Measurements from ENCODE around the gene GRHL1.

Gene GRHL1

DNA sequence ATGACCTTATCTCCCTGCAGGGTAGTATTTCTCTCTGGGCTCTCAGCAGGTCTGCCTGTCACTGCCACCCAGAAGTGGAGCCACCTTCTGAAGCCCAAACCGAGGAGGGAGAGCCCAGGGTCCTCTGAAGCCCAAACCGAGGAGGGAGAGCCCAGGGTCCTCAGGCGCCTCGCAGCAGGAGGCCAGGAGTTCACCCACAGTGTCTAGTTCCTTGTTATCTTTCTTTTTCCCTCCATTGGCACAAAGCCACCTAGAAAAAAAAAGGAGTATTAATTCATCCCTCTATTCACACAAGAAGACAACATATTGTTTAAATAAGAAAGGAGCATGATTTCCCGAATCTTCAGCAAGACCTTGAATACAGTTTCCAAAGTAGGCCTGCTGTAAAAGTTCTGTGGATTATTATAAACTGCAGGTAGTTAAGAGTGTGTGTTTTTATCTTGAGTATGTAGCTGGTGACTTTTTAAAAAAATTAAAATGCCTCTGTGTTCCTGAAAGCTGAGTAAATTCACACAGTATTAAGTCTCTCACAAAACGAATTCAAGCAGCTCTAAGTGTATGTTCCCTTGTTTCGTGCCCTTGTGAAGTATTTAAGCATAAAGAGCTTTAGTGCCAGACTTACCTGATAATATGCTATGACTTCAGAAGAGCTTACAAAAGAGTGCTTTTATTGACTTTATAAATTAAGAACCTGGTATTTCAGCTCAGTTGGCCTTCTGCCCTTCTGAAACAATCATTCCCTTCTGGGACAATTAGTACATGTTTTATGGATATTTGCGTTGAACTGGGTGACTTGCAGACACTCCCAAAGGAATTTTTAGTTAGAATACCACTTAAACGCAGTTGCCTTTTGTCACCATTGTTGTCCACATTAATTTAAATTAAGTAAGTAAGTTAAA is 11.7 kb upstream of the GRHL1 start:
- TF ChIP-seq, protein P1, sequence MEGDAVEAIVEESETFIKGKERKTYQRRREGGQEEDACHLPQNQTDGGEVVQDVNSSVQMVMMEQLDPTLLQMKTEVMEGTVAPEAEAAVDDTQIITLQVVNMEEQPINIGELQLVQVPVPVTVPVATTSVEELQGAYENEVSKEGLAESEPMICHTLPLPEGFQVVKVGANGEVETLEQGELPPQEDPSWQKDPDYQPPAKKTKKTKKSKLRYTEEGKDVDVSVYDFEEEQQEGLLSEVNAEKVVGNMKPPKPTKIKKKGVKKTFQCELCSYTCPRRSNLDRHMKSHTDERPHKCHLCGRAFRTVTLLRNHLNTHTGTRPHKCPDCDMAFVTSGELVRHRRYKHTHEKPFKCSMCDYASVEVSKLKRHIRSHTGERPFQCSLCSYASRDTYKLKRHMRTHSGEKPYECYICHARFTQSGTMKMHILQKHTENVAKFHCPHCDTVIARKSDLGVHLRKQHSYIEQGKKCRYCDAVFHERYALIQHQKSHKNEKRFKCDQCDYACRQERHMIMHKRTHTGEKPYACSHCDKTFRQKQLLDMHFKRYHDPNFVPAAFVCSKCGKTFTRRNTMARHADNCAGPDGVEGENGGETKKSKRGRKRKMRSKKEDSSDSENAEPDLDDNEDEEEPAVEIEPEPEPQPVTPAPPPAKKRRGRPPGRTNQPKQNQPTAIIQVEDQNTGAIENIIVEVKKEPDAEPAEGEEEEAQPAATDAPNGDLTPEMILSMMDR (IDR thresholded peaks at IDR 0.05; ENCODE audit: low read depth, low read length), result no peak
- no peak overlapping the region for H3K4me3 ChIP-seq (ENCODE audit: low read depth, low read length)

DNA sequence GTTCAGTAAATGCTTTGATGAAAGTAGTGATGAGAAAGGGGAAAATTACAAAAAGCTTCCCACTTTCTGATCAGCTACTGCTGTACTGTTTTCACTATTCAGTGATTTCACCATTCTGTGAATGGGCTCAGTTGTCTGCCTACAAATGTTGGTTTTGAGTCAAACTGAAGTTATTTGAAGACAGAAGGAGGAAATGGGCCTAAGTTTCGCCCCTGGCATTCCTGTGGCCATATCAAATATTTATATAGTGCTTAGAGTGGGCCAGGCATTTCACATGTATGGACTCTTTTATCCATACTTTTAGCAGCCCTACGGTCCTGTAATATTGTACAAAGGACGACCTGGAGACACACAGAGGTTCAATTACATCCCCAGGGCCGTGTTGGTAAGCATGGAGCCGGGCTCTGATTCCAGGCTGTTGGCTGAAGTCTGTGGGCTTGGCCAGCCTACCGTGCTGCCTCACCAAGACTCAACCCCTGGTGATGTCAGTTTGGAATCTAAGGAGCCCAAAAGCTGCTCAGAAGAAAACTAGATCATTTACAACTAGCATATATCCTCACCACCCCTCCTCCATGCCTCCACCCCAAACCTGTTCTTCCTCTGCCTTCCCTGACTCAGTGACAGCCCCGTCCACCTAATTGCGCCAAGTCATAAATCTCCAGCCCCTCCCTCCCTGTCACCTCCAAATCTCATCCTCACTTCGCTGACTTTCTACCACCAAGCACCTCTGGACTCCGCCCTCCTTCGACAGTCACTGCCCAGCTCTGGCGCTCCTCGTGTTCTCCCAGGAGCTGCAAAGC is 10.1 kb upstream of the GRHL1 start:
- TF ChIP-seq, protein P1 (IDR thresholded peaks at IDR 0.05; ENCODE audit: low read depth, low read length), result no peak
- H3K4me3 ChIP-seq (ENCODE audit: low read depth, low read length), result no peak overlapping the region

DNA sequence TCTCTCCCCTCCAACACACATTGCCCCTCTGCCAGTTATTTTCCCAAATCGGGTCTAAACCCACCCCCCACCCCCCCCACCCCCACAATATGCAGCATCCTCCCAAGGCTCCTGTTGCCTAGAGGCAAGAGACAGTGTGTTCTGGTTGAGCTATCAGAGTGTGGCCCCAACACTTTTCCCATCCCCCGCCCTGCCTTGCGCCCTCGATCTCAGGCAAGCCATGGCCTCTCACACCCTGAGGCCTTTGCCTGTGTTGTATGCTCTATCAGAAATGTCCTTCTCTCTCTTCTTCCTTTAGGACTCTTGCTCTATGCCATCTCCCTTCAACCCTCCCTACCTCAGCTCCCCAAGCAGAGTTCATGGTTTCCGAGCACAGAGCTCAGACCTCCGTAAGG is 9.5 kb upstream of the GRHL1 start:
- no peak overlapping the region for H3K4me3 ChIP-seq (ENCODE audit: low read depth, low read length)
- TF ChIP-seq, protein P1 (IDR thresholded peaks at IDR 0.05; ENCODE audit: low read depth, low read length), result no peak

DNA sequence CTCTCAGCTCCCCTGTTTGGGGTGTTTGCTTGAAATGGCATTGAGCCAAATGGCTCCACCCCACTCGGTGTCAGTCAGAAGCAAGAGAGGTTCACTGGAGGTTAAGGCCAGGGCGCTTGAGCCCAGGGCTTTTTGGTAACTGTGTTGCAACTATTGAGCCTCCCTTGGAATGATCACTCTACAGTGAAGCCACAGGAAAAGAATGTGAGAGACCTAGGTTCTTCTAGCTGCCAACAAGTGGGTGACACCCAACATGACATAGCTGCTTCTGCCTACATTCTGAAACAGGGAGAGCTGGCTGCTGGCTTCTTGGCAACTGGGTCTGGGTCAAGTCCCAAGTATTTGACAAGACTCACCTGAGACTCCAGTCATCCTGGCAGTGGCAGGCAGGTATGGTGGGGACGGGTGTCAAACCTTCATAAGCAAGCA is 7.1 kb upstream of the GRHL1 start:
- H3K4me3 ChIP-seq (ENCODE audit: low read depth, low read length), result no peak overlapping the region
- TF ChIP-seq, protein P1 (IDR thresholded peaks at IDR 0.05; ENCODE audit: low read depth, low read length), result no peak

DNA sequence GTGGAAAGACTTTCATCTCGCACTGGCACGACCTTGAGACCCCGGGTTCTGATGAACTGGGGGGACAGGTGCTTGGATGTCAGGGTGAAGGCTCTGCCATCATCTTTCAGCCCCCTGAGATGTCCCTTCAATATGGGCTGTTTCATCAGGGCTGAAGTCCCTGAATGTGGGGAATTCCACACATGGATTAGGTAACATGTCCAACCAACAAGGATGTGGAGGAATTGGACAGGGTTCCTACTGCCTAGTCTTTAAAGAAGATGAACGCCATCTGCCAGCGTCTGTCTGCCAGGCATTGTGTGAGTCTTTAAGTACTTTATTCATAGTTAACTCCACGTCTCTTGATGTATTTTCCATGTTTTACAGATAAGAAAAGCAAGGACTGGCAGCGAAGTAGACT is 5.9 kb upstream of the GRHL1 start:
- H3K4me3 ChIP-seq (ENCODE audit: low read depth, low read length), result no peak overlapping the region
- TF ChIP-seq, protein P1 (IDR thresholded peaks at IDR 0.05; ENCODE audit: low read depth, low read length), result no peak

DNA sequence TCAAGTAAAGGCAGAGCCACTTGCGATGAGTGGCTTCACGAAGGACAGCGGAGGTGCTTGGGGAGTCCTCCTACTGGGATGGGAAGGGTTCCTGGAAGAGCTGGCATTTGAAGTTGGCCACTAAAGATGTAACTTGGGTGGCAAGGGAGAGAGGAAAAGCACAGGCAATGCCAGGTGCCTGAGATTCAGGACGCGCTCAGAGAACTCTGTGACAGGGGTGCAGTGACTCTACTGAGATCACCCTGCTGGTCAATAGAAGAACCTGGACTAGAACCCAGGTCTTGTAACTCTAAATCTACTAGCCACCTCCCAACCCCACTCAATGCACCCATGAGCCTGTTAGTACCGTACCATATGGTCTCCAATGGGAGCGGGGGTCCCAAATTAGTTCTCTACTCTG is 5.4 kb upstream of the GRHL1 start:
- TF ChIP-seq, protein P1 (IDR thresholded peaks at IDR 0.05; ENCODE audit: low read depth, low read length), result no peak
- H3K4me3 ChIP-seq (ENCODE audit: low read depth, low read length), result no peak overlapping the region

DNA sequence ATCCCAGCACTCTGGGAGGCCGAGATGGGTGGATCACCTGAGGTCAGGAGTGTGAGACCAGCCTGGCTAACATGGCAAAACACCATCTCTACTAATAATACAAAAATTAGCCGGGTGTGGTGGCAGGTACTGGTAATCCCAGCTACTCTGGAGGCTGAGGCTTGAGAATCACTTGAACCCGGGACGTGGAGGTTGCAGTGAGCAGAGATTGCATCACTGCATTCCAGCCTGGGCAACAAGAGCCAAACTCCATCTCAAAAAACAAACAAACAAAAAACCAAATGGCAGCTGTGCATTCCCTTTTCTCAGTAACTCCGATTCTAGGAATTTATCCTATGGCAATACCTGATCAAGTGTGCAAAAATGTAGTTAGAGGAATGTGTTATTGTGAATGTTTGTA is 4.7 kb upstream of the GRHL1 start:
- TF ChIP-seq, protein P1 (IDR thresholded peaks at IDR 0.05; ENCODE audit: low read depth, low read length), result no peak

More for the DNA sequence above, 4.7 kb upstream of the GRHL1 start:
- no peak overlapping the region for H3K4me3 ChIP-seq (ENCODE audit: low read depth, low read length)

Data from WI38 (cell line).